GM18867 (cell line): Measurements from ENCODE around the gene TSPAN11.

Experiments used
- ATAC-seq: cut with Tn5 transposase; IDR thresholded peaks from one replicate; pipeline ENCODE4 v1.9.1; 2021; ENCODE audit warnings: mild to moderate bottlenecking, moderate library complexity; ENCODE audit not compliant: unreplicated experiment

The TSPAN11 gene

GRCh38 chr12:31037931-31038330 lies 111.4 kb downstream of the TSPAN11 start:
- ATAC-seq, result no peak

GRCh38 chr12:31041033-31041564 lies 114.6 kb downstream of the TSPAN11 start:
- no peak for ATAC-seq
